ENCODE data around the gene IL1RN.

DNA sequence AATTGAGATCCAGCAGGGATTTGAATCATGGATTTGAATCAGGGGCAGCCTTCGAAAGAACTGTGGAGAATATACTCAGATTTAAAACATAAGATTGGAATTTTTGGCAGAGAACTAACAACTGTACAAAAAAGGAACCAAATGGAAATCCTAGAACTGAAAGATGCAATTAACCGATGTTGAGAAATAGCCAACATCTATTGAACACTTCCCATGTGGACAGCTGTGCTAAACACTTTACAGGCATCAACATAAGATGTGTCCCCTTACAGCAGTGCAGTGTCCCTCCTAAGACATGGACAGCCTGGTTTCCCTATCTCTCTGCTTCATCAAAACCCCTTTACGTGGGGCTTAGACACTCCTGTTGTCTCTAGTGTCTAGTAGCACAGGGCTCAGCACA lies 3.7 kb upstream of the IL1RN start:
- TF ChIP-seq, protein P1, sequence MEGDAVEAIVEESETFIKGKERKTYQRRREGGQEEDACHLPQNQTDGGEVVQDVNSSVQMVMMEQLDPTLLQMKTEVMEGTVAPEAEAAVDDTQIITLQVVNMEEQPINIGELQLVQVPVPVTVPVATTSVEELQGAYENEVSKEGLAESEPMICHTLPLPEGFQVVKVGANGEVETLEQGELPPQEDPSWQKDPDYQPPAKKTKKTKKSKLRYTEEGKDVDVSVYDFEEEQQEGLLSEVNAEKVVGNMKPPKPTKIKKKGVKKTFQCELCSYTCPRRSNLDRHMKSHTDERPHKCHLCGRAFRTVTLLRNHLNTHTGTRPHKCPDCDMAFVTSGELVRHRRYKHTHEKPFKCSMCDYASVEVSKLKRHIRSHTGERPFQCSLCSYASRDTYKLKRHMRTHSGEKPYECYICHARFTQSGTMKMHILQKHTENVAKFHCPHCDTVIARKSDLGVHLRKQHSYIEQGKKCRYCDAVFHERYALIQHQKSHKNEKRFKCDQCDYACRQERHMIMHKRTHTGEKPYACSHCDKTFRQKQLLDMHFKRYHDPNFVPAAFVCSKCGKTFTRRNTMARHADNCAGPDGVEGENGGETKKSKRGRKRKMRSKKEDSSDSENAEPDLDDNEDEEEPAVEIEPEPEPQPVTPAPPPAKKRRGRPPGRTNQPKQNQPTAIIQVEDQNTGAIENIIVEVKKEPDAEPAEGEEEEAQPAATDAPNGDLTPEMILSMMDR (IDR thresholded peaks at IDR 0.05): no peak
- no peak for TF ChIP-seq POLR2A (IDR thresholded peaks at IDR 0.05)
